ENCODE measurements around the gene ADCY3. TPM values are rescaled to one million over a fixed set of nuclear protein-coding genes. Genes with fewer than 3 reads are reported as not detected.
A peak's percentile ranks its signal among the peaks of the same experiment; 100 is the strongest.

ADCY3 gene
- total and polyA plus RNA-seq, 9 of the 15 experiments (the other 6 are each of a cell fraction or from before 2014, with no cell fraction given): 1.5 to 54.8 (median 26.3) TPM

- peak; percentile 16; the same call in 1 of the 3 replicates for ATAC-seq
- Histone ChIP-seq H4K20me1 (replicated peaks; ENCODE audit: control insufficient read depth, insufficient read depth, low read length) (no peaks in the 10 kb centered on the region), H3K9ac (ENCODE audit: insufficient read depth in 1 of 2, low read depth in 2 of 2, low read length in 2 of 2) (no peak overlapping the region), H3K4me2 (ENCODE audit: insufficient read depth, low read length) (no peak overlapping the region), H3K9me3 (replicated peaks; ENCODE audit: control insufficient read depth, insufficient read depth, low read depth, low read length) (no peaks in the 10 kb centered on the region; the same call in 1 of the 2 replicates), H2AFZ (ENCODE audit: low read depth, low read length) (no peak overlapping the region), H3K36me3 (ENCODE audit: control insufficient read depth, insufficient read depth, low read length) (peaks cover 42% of the 10 kb centered on the region), H3K4me1 (replicated peaks in 1 of 2; ENCODE audit: control insufficient read depth in 2 of 2, insufficient read depth in 2 of 2, low read length in 2 of 2) (peaks cover 3 to 17% of the 10 kb centered on the region in 2 experiments), H3K79me2 (ENCODE audit: control insufficient read depth, insufficient read depth, low read length) (peaks cover 76% of the 10 kb centered on the region), H3K9me1 (ENCODE audit: control insufficient read depth, insufficient read depth, low read length) (no peaks in the 10 kb centered on the region), H3K27ac (ENCODE audit: extremely low read depth, low read depth, low read length) (peak overlapping the region; percentile 38), H3K27me3 (ENCODE audit: control insufficient read depth in 2 of 2, insufficient read depth in 2 of 2, low read length in 2 of 2) (no peaks in the 10 kb centered on the region), H3K4me3 (no peak overlapping the region)
- in situ Hi-C loops (cut with MboI) (no loop called here), intact Hi-C loops (cut with micrococcal nuclease) (no loop called here)
- no peak for FAIRE-seq
- no TSS peak for BruUV-seq (replicated peaks)
- DNase-seq (ENCODE audit: extremely low read depth in 1 of 4, low spot score in 3 of 4): no peak
- ChIA-PET CTCF (ENCODE audit: low intra/inter-chr PET ratio) (no interaction called here), POLR2A (interaction anchor here (0.6 to 2.1 kb wide), 7 partner anchors 9 to 400 kb away, joined by 3 to 6 read pairs (median 5); partner anchors contain the start of genes CENPO and PTRHD1)
- WGBS (ENCODE audit: insufficient coverage, low coverage, missing lambda C conversion rate): 58% methylated on average over 3 of the region's 4 CpGs
- TF ChIP-seq SNRNP70 (optimal IDR thresholded peaks at IDR 0.05; ENCODE audit: low read depth, low read length) (no peak), SIN3B (IDR thresholded peaks at IDR 0.05; ENCODE audit: low read depth) (no peak), KAT7 (CRISPR knock-in tag; IDR thresholded peaks at IDR 0.05; ENCODE audit: borderline replicate concordance) (no peak), ZNF512 (tag; IDR thresholded peaks at IDR 0.05) (peak; percentile 82), MAFF (IDR thresholded peaks at IDR 0.05; ENCODE audit: low read length) (peak; percentile 68), LARP7 (IDR thresholded peaks at IDR 0.05) (peak; percentile 77; the same call in 1 of the 2 replicates), ARID3A (IDR thresholded peaks at IDR 0.05; ENCODE audit: borderline replicate concordance, low read depth, low read length) (0 out of 2 replicates have a peak, but pooled peaks have one; percentile 21), MNT (conservative IDR thresholded peaks at IDR 0.05) (0 out of 4 replicates have a peak, but pooled peaks of 1 of the 2 experiments have one; percentile 13), ZNF644 (tag; IDR thresholded peaks at IDR 0.05; ENCODE audit: low read depth) (no peak), ASH1L (IDR thresholded peaks at IDR 0.05; ENCODE audit: borderline replicate concordance, low read depth, partially characterized antibody) (peak; percentile 14), DPF2 (IDR thresholded peaks at IDR 0.05) (peak; percentile 30; the same call in 1 of the 2 replicates), FOSL1 (tag; conservative IDR thresholded peaks at IDR 0.05) (peak; percentile 29; the same call in 1 of the 2 replicates), ZFP91 (CRISPR knock-in tag; IDR thresholded peaks at IDR 0.05) (no peak), NR2F6 (CRISPR knock-in tag; IDR thresholded peaks at IDR 0.05) (no peak), ZNF668 (CRISPR knock-in tag; IDR thresholded peaks at IDR 0.05) (no peak), CAMTA2 (CRISPR knock-in tag; conservative IDR thresholded peaks at IDR 0.05) (no peak)
These were observed 110.6 kb downstream of the ADCY3 start for GRCh38 chr2:24809316-24810007.
